Neural progenitor cell (in vitro differentiated cells): ENCODE measurements around the gene PHF13.

Experiments used
- EZH2 ChIP-seq: fragments of 200-600 bp; sonication (generic); IDR thresholded peaks from 2 replicates; pipeline ENCODE4 v1.6.1; 2017; ENCODE audit warnings: antibody characterized with exemption, mild to moderate bottlenecking, moderate library complexity
- TF ChIP-seq, protein P1 (sequence below): fragments of 200-600 bp; sonication (generic); IDR thresholded peaks from 2 replicates; pipeline ENCODE4 v1.5.1; 2017; ENCODE audit warnings: antibody characterized with exemption, mild to moderate bottlenecking

- no peak for TF ChIP-seq EZH2
- TF ChIP-seq, protein P1, sequence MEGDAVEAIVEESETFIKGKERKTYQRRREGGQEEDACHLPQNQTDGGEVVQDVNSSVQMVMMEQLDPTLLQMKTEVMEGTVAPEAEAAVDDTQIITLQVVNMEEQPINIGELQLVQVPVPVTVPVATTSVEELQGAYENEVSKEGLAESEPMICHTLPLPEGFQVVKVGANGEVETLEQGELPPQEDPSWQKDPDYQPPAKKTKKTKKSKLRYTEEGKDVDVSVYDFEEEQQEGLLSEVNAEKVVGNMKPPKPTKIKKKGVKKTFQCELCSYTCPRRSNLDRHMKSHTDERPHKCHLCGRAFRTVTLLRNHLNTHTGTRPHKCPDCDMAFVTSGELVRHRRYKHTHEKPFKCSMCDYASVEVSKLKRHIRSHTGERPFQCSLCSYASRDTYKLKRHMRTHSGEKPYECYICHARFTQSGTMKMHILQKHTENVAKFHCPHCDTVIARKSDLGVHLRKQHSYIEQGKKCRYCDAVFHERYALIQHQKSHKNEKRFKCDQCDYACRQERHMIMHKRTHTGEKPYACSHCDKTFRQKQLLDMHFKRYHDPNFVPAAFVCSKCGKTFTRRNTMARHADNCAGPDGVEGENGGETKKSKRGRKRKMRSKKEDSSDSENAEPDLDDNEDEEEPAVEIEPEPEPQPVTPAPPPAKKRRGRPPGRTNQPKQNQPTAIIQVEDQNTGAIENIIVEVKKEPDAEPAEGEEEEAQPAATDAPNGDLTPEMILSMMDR, result no peak
These were observed 35.0 kb downstream of the PHF13 start for GRCh38 chr1:6648556-6648955.
